ENCODE results near the gene FLT3. TPM values are rescaled to one million over a fixed set of nuclear protein-coding genes. Genes with fewer than 3 reads are reported as not detected.

FLT3 gene
- total and polyA plus RNA-seq, 2 experiments from 2014 or later: 0.06 TPM; not detected in 1

- no peak overlapping the region for H3K4me3 ChIP-seq
- peaks cover 5% of the 10 kb centered on the region for H3K4me1 ChIP-seq (ENCODE audit: low read depth)
- H3K9me3 ChIP-seq (ENCODE audit: low read depth): no peaks in the 10 kb centered on the region
- TF ChIP-seq, protein P1, sequence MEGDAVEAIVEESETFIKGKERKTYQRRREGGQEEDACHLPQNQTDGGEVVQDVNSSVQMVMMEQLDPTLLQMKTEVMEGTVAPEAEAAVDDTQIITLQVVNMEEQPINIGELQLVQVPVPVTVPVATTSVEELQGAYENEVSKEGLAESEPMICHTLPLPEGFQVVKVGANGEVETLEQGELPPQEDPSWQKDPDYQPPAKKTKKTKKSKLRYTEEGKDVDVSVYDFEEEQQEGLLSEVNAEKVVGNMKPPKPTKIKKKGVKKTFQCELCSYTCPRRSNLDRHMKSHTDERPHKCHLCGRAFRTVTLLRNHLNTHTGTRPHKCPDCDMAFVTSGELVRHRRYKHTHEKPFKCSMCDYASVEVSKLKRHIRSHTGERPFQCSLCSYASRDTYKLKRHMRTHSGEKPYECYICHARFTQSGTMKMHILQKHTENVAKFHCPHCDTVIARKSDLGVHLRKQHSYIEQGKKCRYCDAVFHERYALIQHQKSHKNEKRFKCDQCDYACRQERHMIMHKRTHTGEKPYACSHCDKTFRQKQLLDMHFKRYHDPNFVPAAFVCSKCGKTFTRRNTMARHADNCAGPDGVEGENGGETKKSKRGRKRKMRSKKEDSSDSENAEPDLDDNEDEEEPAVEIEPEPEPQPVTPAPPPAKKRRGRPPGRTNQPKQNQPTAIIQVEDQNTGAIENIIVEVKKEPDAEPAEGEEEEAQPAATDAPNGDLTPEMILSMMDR (IDR thresholded peaks at IDR 0.05; ENCODE audit: low read depth, low read length): no peak
- H3K27me3 ChIP-seq: no peaks in the 10 kb centered on the region
- DNase-seq (ENCODE audit: low read depth in 1 of 2, low spot score in 1 of 2): no peak
- no peaks in the 10 kb centered on the region for H3K36me3 ChIP-seq
- no peak overlapping the region for H3K27ac ChIP-seq
Observed at GRCh38 chr13:28001049-28001448, 99.3 kb downstream of the FLT3 start.

DNA sequence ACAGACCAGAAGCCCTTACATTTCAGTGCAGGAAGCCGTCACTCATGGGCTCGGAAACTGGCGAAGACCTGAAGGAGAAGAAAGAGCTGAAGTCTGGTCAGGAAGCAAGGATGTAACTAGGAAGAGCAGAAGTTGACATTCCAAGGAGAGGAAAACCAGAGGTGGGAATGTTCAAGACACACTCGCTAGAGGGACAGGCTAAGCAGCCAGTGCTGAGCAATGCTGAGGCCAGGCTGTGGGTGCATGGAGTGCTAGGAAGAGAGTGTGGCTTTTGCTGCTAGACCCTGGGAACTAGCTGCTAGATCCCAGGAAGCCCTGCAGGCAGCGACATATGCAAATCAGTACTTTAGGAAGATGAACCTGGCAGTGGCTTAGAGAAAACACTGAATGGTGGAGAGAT lies 99.8 kb downstream of the FLT3 start:
- H3K27me3 ChIP-seq: no peaks in the 10 kb centered on the region
- DNase-seq (ENCODE audit: low read depth in 1 of 2, low spot score in 1 of 2): no peak
- H3K36me3 ChIP-seq: no peaks in the 10 kb centered on the region
- no peaks in the 10 kb centered on the region for H3K9me3 ChIP-seq (ENCODE audit: low read depth)
- H3K4me1 ChIP-seq (ENCODE audit: low read depth): peaks cover 5% of the 10 kb centered on the region
- no peak overlapping the region for H3K4me3 ChIP-seq
- TF ChIP-seq, protein P1 (IDR thresholded peaks at IDR 0.05; ENCODE audit: low read depth, low read length): no peak
- no peak overlapping the region for H3K27ac ChIP-seq

- H3K4me3 ChIP-seq: no peak overlapping the region
- peaks cover 5% of the 10 kb centered on the region for H3K4me1 ChIP-seq (ENCODE audit: low read depth)
- TF ChIP-seq, protein P1 (IDR thresholded peaks at IDR 0.05; ENCODE audit: low read depth, low read length): peak; percentile 54
- H3K36me3 ChIP-seq: no peaks in the 10 kb centered on the region
- DNase-seq (ENCODE audit: low read depth in 1 of 2, low spot score in 1 of 2): peak; percentile 52 to 81
- peaks cover 8% of the 10 kb centered on the region for H3K27me3 ChIP-seq
- no peak overlapping the region for H3K27ac ChIP-seq
- H3K9me3 ChIP-seq (ENCODE audit: low read depth): no peaks in the 10 kb centered on the region
Observed at GRCh38 chr13:27997904-27998522, 102.4 kb downstream of the FLT3 start.

DNA sequence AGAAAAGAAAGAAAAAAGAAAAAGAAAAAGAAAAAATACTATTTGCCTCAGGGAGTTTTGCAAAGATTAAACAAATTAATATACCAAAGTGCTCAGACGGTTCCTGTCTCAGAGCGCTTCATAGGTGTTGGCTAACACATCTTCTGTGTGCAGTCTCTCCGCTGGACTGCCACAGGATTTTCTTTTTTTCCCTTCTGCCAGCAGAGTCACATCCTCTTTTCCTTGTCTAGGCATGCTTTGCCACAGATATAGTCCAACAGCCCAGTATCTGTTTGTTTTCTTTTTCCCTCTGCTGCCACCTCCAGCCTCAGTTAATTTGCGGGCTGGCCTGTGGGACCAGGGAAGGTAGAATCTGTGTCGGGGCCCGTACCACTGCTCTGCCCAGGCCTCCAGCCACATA lies 108.5 kb downstream of the FLT3 start:
- peaks cover 52% of the 10 kb centered on the region for H3K27me3 ChIP-seq
- H3K36me3 ChIP-seq: no peaks in the 10 kb centered on the region
- DNase-seq (ENCODE audit: low read depth in 1 of 2, low spot score in 1 of 2): no peak
- H3K4me1 ChIP-seq (ENCODE audit: low read depth): no peaks in the 10 kb centered on the region
- TF ChIP-seq, protein P1 (IDR thresholded peaks at IDR 0.05; ENCODE audit: low read depth, low read length): no peak
- no peak overlapping the region for H3K27ac ChIP-seq
- no peaks in the 10 kb centered on the region for H3K9me3 ChIP-seq (ENCODE audit: low read depth)
- H3K4me3 ChIP-seq: no peak overlapping the region

- TF ChIP-seq, protein P1 (IDR thresholded peaks at IDR 0.05; ENCODE audit: low read depth, low read length): no peak
- Histone ChIP-seq H3K27me3 (peaks cover 78% of the 10 kb centered on the region), H3K36me3 (no peaks in the 10 kb centered on the region), H3K4me1 (ENCODE audit: low read depth) (no peaks in the 10 kb centered on the region), H3K9me3 (ENCODE audit: low read depth) (no peaks in the 10 kb centered on the region), H3K4me3 (no peak within 1 kb of the TSS), H3K27ac (no peak within 1 kb of the TSS)
- no peak for DNase-seq (ENCODE audit: low read depth in 1 of 2, low spot score in 1 of 2)
Observed at GRCh38 chr13:27988520-27988919, 111.9 kb downstream of the FLT3 start, which contains the start of gene URAD. Gene URAD, minus strand, starts transcription at chr13:27988693. Its CDS starts 56 bp downstream, at chr13:27988637.

Data from cardiac muscle cell (in vitro differentiated cells and primary cell).